Prostate gland (tissue), 2 donors: ENCODE data around the gene ELFN1.

ENCODE experiments used
- CTCF ChIP-seq, 4 experiments: fragments of 200-600 bp in 2 of 4; fragments of 450-650 bp in 2 of 4; sonication (generic) in 2 of 4; IDR thresholded peaks; 1 replicate in 3 of 4; 2 replicates in 1 of 4; pipeline ENCODE4 v1.5.1; 2016 to 2019; ENCODE audit warnings: antibody characterized with exemption in 4 of 4, mild to moderate bottlenecking in 2 of 4, moderate library complexity in 2 of 4
- POLR2A ChIP-seq: fragments of 450-650 bp; IDR thresholded peaks from one replicate; pipeline ENCODE4 v1.6.1; 2016; ENCODE audit warnings: antibody characterized with exemption, mild to moderate bottlenecking

GRCh38 chr7:1672851-1673486 is 2.9 kb downstream of the ELFN1 start:
- TF ChIP-seq CTCF (IDR thresholded peaks at IDR 0.05): no peak
- TF ChIP-seq POLR2A: no peak
